ENCODE data around the gene ALOX5. TPM values are rescaled to one million over a fixed set of nuclear protein-coding genes. Genes with fewer than 3 reads are reported as not detected.

ALOX5 gene
- total RNA-seq, 1 donor from 2014 or later = not detected

DNA sequence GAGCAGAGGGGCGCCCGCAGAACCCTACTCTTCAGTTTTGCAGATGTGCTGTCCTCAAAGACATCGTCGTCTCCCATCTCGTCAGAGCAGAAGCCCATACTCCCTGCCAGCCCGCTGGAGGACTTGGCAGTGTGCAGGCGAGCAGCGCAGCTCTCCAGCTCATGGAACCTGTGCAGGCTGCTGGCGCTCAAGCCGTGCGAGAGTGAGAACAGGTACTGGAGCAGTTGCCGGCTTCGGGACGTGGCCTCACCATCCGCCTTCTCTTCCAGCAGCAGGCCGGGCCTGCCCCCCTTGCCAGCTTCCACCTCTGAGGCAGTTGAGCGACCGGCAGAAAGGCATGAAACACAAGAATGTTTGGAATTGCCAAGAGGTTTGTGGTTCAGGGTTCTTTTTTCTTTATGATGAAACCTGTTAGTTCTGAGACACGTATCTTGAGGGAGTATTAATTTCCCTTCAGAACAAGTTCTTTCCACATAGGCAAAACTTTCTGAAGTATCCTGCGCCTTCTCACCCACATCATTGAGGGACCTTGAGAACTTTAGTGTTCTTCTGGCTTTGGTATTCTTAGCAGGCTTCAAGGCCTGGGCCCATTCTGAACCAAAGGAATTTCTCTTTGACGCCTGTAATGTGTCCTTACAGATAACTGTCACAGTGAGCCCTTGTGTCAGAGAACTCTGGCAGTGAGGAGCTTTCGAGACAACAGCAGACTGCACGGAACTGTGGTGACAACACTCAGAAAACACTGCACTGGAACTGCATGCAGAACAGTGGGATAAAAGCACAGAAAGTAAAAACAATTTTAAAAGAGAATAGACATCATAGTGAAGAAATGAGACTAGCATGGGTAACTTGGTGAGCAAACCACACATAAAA is 89.5 kb downstream of the ALOX5 start:
- no peak for DNase-seq (ENCODE audit: low read depth, low spot score)
- no peaks in the 10 kb centered on the region for H3K27me3 Mint-ChIP-seq (ENCODE audit: low read depth)
- peaks cover 5% of the 10 kb centered on the region for H3K4me1 Mint-ChIP-seq
- no peak overlapping the region for H3K4me3 Mint-ChIP-seq
- no peaks in the 10 kb centered on the region for H3K9me3 Mint-ChIP-seq
- no peak overlapping the region for H3K27ac Mint-ChIP-seq (ENCODE audit: unreplicated experiment)
- H3K36me3 Mint-ChIP-seq (ENCODE audit: low read depth) = peaks cover 2% of the 10 kb centered on the region
- TF ChIP-seq, protein P1, sequence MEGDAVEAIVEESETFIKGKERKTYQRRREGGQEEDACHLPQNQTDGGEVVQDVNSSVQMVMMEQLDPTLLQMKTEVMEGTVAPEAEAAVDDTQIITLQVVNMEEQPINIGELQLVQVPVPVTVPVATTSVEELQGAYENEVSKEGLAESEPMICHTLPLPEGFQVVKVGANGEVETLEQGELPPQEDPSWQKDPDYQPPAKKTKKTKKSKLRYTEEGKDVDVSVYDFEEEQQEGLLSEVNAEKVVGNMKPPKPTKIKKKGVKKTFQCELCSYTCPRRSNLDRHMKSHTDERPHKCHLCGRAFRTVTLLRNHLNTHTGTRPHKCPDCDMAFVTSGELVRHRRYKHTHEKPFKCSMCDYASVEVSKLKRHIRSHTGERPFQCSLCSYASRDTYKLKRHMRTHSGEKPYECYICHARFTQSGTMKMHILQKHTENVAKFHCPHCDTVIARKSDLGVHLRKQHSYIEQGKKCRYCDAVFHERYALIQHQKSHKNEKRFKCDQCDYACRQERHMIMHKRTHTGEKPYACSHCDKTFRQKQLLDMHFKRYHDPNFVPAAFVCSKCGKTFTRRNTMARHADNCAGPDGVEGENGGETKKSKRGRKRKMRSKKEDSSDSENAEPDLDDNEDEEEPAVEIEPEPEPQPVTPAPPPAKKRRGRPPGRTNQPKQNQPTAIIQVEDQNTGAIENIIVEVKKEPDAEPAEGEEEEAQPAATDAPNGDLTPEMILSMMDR (conservative IDR thresholded peaks at IDR 0.05) = no peak

DNA sequence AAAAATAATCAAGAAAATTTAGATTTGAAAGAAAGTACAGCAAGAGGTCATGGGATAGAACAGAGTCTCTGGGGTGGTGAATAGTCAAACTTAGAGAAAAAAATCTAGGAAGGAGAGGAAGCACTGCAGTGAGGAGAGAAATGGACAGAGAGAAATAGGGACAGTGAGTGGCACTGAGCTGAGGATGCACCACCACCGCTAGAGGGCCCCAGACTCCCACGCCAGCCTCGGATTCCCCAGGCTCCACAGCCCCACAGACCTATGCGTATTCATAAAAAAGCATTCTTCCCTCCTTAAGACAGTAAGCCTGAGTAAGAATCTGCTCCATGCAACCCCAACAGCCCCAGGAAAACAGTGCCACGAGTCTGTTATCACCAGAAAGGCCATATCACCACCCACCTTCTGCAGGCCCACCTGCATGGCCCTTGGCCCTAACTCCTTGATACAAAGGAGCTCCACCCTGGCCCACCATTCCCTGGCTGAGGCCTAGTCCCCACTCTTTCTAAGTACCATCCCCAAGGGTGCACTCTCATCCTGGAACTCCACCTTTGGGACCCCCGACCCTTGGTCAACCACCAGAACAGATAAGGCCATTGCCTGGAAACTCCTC is 91.0 kb downstream of the ALOX5 start:
- H3K36me3 Mint-ChIP-seq (ENCODE audit: low read depth) = no peaks in the 10 kb centered on the region
- peak overlapping the region; percentile 15 for H3K27ac Mint-ChIP-seq (ENCODE audit: unreplicated experiment)
- H3K27me3 Mint-ChIP-seq (ENCODE audit: low read depth) = no peaks in the 10 kb centered on the region
- no peaks in the 10 kb centered on the region for H3K9me3 Mint-ChIP-seq
- no peak overlapping the region for H3K4me3 Mint-ChIP-seq
- TF ChIP-seq, protein P1 (conservative IDR thresholded peaks at IDR 0.05) = peak; percentile 96
- H3K4me1 Mint-ChIP-seq = peaks cover 5% of the 10 kb centered on the region
- peak; percentile 81 for DNase-seq (ENCODE audit: low read depth, low spot score)

DNA sequence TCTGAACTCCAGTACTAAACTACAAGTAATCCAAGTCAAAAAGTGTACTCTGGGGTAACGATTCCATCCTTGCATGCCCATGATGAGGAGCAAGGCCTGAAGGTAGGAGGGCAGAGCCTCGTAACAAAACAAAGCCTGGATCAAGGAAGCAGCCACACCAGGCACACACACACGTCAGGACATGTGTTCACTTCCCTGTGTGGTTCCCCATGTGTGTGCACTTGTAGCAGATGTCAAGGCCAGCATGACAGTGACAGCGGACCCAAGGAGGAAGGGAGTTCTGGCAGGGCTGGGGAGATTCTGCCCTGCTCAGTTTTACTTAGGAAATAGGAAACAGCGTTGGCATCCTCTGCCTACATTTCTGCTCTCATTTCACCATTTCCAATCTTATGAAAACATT is 92.8 kb downstream of the ALOX5 start:
- Mint-ChIP-seq H3K4me3 (no peak overlapping the region), H3K9me3 (no peaks in the 10 kb centered on the region), H3K4me1 (peaks cover 20% of the 10 kb centered on the region), H3K36me3 (ENCODE audit: low read depth) (no peaks in the 10 kb centered on the region), H3K27me3 (ENCODE audit: low read depth) (no peaks in the 10 kb centered on the region), H3K27ac (ENCODE audit: unreplicated experiment) (no peak overlapping the region)
- TF ChIP-seq, protein P1 (conservative IDR thresholded peaks at IDR 0.05) = no peak
- DNase-seq (ENCODE audit: low read depth, low spot score) = no peak

GRCh38 chr10:45468079-45468478 is 94.1 kb downstream of the ALOX5 start:
- Mint-ChIP-seq H3K4me3 (no peak overlapping the region), H3K9me3 (no peaks in the 10 kb centered on the region), H3K4me1 (peaks cover 28% of the 10 kb centered on the region), H3K27ac (ENCODE audit: unreplicated experiment) (no peak overlapping the region), H3K27me3 (ENCODE audit: low read depth) (no peaks in the 10 kb centered on the region), H3K36me3 (ENCODE audit: low read depth) (no peaks in the 10 kb centered on the region)
- DNase-seq (ENCODE audit: low read depth, low spot score) = no peak
- TF ChIP-seq, protein P1 (conservative IDR thresholded peaks at IDR 0.05) = no peak

DNA sequence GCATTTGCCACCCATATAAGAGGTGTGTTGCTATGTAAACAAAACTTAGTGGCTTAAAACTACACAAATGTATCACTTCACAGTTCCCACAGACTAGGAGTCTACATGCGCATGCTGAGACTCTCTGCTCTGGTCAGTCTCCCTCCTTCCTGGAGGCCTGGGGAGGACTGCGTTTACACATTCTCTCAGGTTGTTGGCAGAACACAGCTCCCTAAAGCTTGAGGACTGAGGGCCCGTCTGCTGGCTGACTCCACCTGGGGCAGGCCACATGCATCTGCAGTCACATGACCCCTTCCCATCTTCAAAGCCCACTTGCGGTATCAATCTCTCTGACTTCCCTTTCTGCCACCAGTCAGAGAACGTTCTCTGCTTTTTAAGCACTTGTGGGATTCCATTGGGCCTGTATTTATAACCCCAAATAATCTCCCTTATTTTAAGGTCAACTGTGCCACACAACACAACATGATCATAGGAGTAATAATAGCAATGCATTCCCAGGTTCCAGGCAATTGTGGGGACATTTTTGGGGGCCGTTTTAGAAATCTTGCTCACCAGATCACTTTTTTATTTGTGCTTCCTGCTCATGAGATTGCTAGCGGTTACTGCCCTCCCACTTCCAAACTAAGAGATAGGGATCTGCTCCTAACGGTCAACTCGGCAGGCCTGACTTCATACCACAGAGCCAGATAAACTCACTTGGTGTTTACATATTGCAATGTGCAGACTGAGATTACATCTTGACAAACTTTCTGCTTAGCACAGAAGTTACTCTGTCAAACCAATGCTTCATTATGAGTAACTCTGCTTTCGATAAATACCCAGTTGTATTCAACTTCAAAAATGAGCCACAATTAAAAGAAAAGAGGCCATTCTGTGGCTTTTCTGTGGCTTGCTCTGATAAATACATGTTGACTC is 96.3 kb downstream of the ALOX5 start:
- Mint-ChIP-seq H3K27ac (ENCODE audit: unreplicated experiment) (no peak overlapping the region), H3K27me3 (ENCODE audit: low read depth) (no peaks in the 10 kb centered on the region), H3K4me3 (no peak overlapping the region), H3K36me3 (ENCODE audit: low read depth) (no peaks in the 10 kb centered on the region), H3K4me1 (peaks cover 23% of the 10 kb centered on the region), H3K9me3 (no peaks in the 10 kb centered on the region)
- TF ChIP-seq, protein P1 (conservative IDR thresholded peaks at IDR 0.05) = no peak
- DNase-seq (ENCODE audit: low read depth, low spot score) = no peak

Data from neural crest cell (in vitro differentiated cells).